HepG2 (cell line): ENCODE data around the gene ZDHHC8. TPM values are rescaled to one million over a fixed set of nuclear protein-coding genes. Genes with fewer than 3 reads are reported as not detected.

Experiments
- ATAC-seq: fragments of 200-7000 bp; cut with Tn5 transposase; 3 replicates; pipeline ENCODE4 v1.9.1; 2020; ENCODE audit warnings: mild to moderate bottlenecking, moderate library complexity
- BruUV-seq: library from RNA; stranded (reverse); fragments of 400-500 nt; replicated peaks from 2 replicates; lab custom pipeline; 2021; lab: Mats Ljungman, UMichigan
- CTCF ChIA-PET: fragments of 300-600 bp; formaldehyde crosslinking; extraction: SDS; loops from one replicate; lab custom pipeline; 2021; ENCODE audit warnings: low total read pairs, inconsistent platforms, low intra/inter-chr PET ratio; lab: Yijun Ruan, JAX
- POLR2A ChIA-PET: fragments of 350-600 bp; sonication (Branson Sonifier 250); formaldehyde crosslinking; loops from one replicate; lab custom pipeline; 2020; ENCODE audit warnings: antibody characterized with exemption, inconsistent platforms; lab: Yijun Ruan, JAX
- DNase-seq: peaks from one replicate; pipeline ENCODE4 v3.0.0-alpha.2; 2015; ENCODE audit warnings: low spot score
- FAIRE-seq: peaks from 3 replicates; lab custom pipeline; 2011; peaks lifted over from hg19 to GRCh38; lab: Jason Lieb, UNC
- H2AFZ ChIP-seq: one replicate; pipeline ENCODE4 v1.6.1; 2011; ENCODE audit warnings: low read length, inconsistent platforms
- H3K27ac ChIP-seq: fragments of 300-600 bp; 3 replicates; pipeline ENCODE4 v1.8.0; 2011; ENCODE audit warnings: mixed run types, mild to moderate bottlenecking, mixed read lengths, low read length, inconsistent platforms; ENCODE audit not compliant: insufficient read depth; ENCODE audit errors: extremely low read length
- H3K27me3 ChIP-seq, 2 experiments: fragments of 200-600 bp in 1 of 2; 2 replicates in 1 of 2; 3 replicates in 1 of 2; pipeline versions ENCODE4 v1.6.0 to v1.8.0; 2011; ENCODE audit warnings: low read length in 2 of 2, mild to moderate bottlenecking in 2 of 2, moderate library complexity in 2 of 2, inconsistent platforms in 1 of 2; ENCODE audit not compliant: insufficient read depth in 2 of 2, control insufficient read depth in 1 of 2
- H3K36me3 ChIP-seq, 2 experiments: fragments of 200-600 bp in 1 of 2; replicated peaks in 1 of 2; 2 replicates in 1 of 2; 3 replicates in 1 of 2; pipeline versions ENCODE4 v1.5.1 to v1.8.0; 2011; ENCODE audit warnings: low read length in 2 of 2, inconsistent platforms in 1 of 2; ENCODE audit not compliant: insufficient read depth in 2 of 2, control insufficient read depth in 1 of 2
- H3K4me1 ChIP-seq: 2 replicates; pipeline ENCODE4 v1.5.1; 2012; ENCODE audit warnings: low read length, inconsistent platforms; ENCODE audit not compliant: insufficient read depth
- H3K4me2 ChIP-seq: 2 replicates; pipeline ENCODE4 v1.6.0; 2011; ENCODE audit warnings: low read depth, low read length, inconsistent platforms
- H3K4me3 ChIP-seq, 3 experiments: fragments of 200-600 bp in 1 of 3; sonication (generic), shearing (Covaris generic) in 1 of 3; replicated peaks in 1 of 3; 2 replicates each; pipeline ENCODE4 v1.5.1; 2011 to 2016; ENCODE audit warnings: low read length in 3 of 3, inconsistent platforms in 2 of 3, low read depth in 2 of 3, mild to moderate bottlenecking in 2 of 3, control low read depth in 1 of 3, mixed read lengths in 1 of 3; ENCODE audit not compliant: insufficient read depth in 1 of 3
- H3K79me2 ChIP-seq: one replicate; pipeline ENCODE4 v1.6.1; 2011; ENCODE audit warnings: low read length, inconsistent platforms; ENCODE audit not compliant: insufficient read depth
- H3K9ac ChIP-seq: 2 replicates; pipeline ENCODE4 v1.6.0; 2011; ENCODE audit warnings: mild to moderate bottlenecking, low read depth, low read length, inconsistent platforms; ENCODE audit not compliant: insufficient read depth
- H3K9me3 ChIP-seq: 2 replicates; pipeline ENCODE4 v1.5.1; 2012; ENCODE audit warnings: mild to moderate bottlenecking, low read length
- H4K20me1 ChIP-seq: 2 replicates; pipeline ENCODE4 v1.6.0; 2011; ENCODE audit warnings: inconsistent platforms, mild to moderate bottlenecking, low read length, moderate library complexity; ENCODE audit not compliant: insufficient read depth
- CREM ChIP-seq, 2 experiments: sonication (generic) in 1 of 2; formaldehyde crosslinking in 1 of 2; IDR thresholded peaks; 2 replicates each; pipeline versions ENCODE4 v1.4.0 to v1.6.1; 2016 to 2020; ENCODE audit warnings: antibody characterized with exemption in 1 of 2, mild to moderate bottlenecking in 1 of 2, missing genetic modification reagents in 1 of 2
- HNF4A ChIP-seq: sonication (generic); formaldehyde crosslinking; IDR thresholded peaks from 2 replicates; pipeline ENCODE4 v1.4.0; 2020; ENCODE audit warnings: missing genetic modification reagents
- JDP2 ChIP-seq: sonication (generic); formaldehyde crosslinking; IDR thresholded peaks from 2 replicates; pipeline ENCODE4 v1.8.1; 2022; ENCODE audit warnings: missing genetic modification reagents, borderline replicate concordance
- RORA ChIP-seq: sonication (generic); formaldehyde crosslinking; IDR thresholded peaks from 2 replicates; pipeline ENCODE4 v1.5.0; 2020; ENCODE audit warnings: mild to moderate bottlenecking, missing genetic modification reagents, moderate library complexity
- SMYD3 ChIP-seq: sonication (generic); formaldehyde crosslinking; IDR thresholded peaks from 2 replicates; pipeline ENCODE4 v1.8.1; 2023; ENCODE audit warnings: mild to moderate bottlenecking, missing genetic modification reagents
- SOX5 ChIP-seq: IDR thresholded peaks from 2 replicates; pipeline ENCODE4 v1.6.1; 2016; ENCODE audit warnings: borderline replicate concordance
- ZNF292 ChIP-seq: sonication (generic); formaldehyde crosslinking; IDR thresholded peaks from 2 replicates; pipeline ENCODE4 v1.8.1; 2022; ENCODE audit warnings: mild to moderate bottlenecking, low read depth, missing genetic modification reagents, borderline replicate concordance
- ZNF766 ChIP-seq: sonication (generic); formaldehyde crosslinking; IDR thresholded peaks from 2 replicates; pipeline ENCODE4 v1.5.0; 2020; ENCODE audit warnings: missing genetic modification reagents, borderline replicate concordance
- ZNF782 ChIP-seq: sonication (generic); formaldehyde crosslinking; IDR thresholded peaks from 2 replicates; pipeline ENCODE4 v1.4.0; 2020; ENCODE audit warnings: missing genetic modification reagents, mild to moderate bottlenecking, borderline replicate concordance
- WGBS: methylation state at CpG from one replicate; pipeline ENCODE4 v1.1.6; 2017; ENCODE audit warnings: low lambda C conversion rate; 5-methylcytosine and 5-hydroxymethylcytosine counted together
- in situ Hi-C: cut with HindIII; loops from 2 replicates; pipeline ENCODE4 v1.10.0; 2017; ENCODE audit warnings: low pct_unique_long_range_greater_than_20kb; ENCODE audit not compliant: extremely low pct_ligation_motif_present
- intact Hi-C: fragments of 100-400 bp; cut with micrococcal nuclease; formaldehyde crosslinking; loops from one replicate; pipeline ENCODE4 v1.10.0; 2022; ENCODE audit not compliant: unreplicated experiment
- polyA plus RNA-seq, 8 experiments: library from polyadenylated mRNA; depleted of rRNA in 3 of 8; stranded (reverse) in 7 of 8; unstranded in 1 of 8; fragments of >200 nt; fragmentation: Illumina TruSeq in 4 of 8; extraction: Trizol in 4 of 8; gene quantifications; 2 replicates each; pipeline versions ENCODE4 v1.2.1 to v1.2.3, GENCODE V29; 2011 to 2016; ENCODE audit warnings: low read depth in 4 of 8, missing spikeins in 1 of 8, mixed read lengths in 1 of 8; ENCODE audit not compliant: insufficient read depth in 1 of 8
- total RNA-seq, 5 experiments: library from RNA; depleted of rRNA; stranded (reverse); fragments of >200 nt; fragmentation: Illumina TruSeq; extraction: Trizol; gene quantifications; 2 replicates each; pipeline ENCODE4 v1.2.3, GENCODE V29; 2016; ENCODE audit warnings: low read depth in 1 of 5
- TF ChIP-seq, protein P1 (sequence below): IDR thresholded peaks from 2 replicates; pipeline ENCODE4 v1.6.1; 2012; ENCODE audit warnings: low read depth, low read length, improper control_type of control experiment
- TF ChIP-seq, protein P2 (sequence below): IDR thresholded peaks from 2 replicates; pipeline ENCODE4 v1.6.1; 2012; ENCODE audit warnings: inconsistent platforms
- TF ChIP-seq, protein P3 (sequence below): sonication (generic); formaldehyde crosslinking; IDR thresholded peaks from 2 replicates; pipeline ENCODE4 v1.5.0; 2020; ENCODE audit warnings: missing genetic modification reagents
- TF ChIP-seq, protein P4 (sequence below): IDR thresholded peaks from 2 replicates; pipeline ENCODE4 v1.6.1; 2016; ENCODE audit warnings: missing compliant biosample characterization, missing genetic modification reagents, borderline replicate concordance
- TF ChIP-seq, protein P5 (sequence below): IDR thresholded peaks from 2 replicates; pipeline ENCODE4 v1.6.1; 2016; ENCODE audit warnings: control low read depth
- TF ChIP-seq, protein P6 (sequence below): sonication (generic); formaldehyde crosslinking; IDR thresholded peaks from 2 replicates; pipeline ENCODE4 v1.4.0; 2020; ENCODE audit warnings: low read depth, mild to moderate bottlenecking, missing genetic modification reagents

Gene ZDHHC8
- total and polyA plus RNA-seq, 2 of the 13 experiments (the other 11 are each of a cell fraction or from before 2014, with no cell fraction given): 7.5 to 21.3 TPM

DNA sequence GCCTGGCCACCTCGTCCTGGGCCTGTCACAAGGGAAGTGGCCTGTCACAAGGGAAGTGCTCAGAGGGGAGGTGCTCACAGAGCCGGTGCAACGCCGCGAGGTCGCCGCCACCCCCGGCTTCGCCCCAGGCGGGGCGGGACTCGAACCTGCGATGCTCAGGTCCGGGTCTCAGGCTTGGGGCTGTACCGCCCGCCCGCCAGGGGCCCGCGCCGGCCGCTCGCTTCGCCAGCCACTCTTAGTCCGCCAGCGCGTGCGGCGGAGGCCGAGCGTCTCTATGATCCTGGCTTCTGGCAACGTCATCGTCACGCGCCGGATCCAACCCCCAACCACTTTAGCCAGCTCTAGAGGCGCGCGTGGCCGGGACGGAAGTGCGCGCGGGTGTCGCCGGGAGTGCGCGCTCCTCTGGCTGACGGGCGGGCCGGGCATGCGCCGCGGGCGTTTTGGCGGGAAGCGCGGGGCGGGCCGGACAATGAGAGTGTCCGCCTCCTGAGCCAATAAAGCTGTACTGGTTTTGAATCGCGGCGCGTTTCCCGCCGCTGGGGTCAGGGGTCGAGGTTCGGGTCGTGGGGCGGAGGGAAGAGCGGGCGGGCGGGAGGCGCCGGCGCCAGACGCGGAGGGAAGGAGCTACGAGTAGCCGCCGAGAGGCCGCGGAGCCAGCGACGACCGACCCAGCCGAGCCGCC, 14.5 kb upstream of the ZDHHC8 start, which contains the start of gene TRMT2A:
Gene TRMT2A, minus strand, starts transcription at position 276 of the 682 bp plus-strand sequence. CDS start 320 bp downstream, outside the sequence.
- in situ Hi-C loops: no loop called here
- Histone ChIP-seq H2AFZ (no peak within 1 kb of the TSS), H3K36me3 (peaks cover 15 to 74% of the 10 kb centered on the region in 2 experiments), H3K27me3 (no peaks in the 10 kb centered on the region; a peak in 1 of 5 replicates), H3K4me1 (peaks cover 57% of the 10 kb centered on the region), H3K79me2 (peaks cover 64% of the 10 kb centered on the region), H3K4me2 (peak within 1 kb of the TSS; percentile 84), H3K9ac (peak within 1 kb of the TSS; percentile 90), H3K27ac (peak within 1 kb of the TSS; percentile 83), H3K9me3 (no peaks in the 10 kb centered on the region), H3K4me3 (peak within 1 kb of the TSS; percentile 87 to 94 (median 90)), H4K20me1 (0 out of 2 replicates have a peak, but pooled peaks cover 3% of the 10 kb centered on the region)
- POLR2A ChIA-PET: interaction anchor here (0.9 to 2.2 kb wide), 8 partner anchors 9 to 277 kb away, joined by 3 to 15 read pairs (median 4); partner anchors contain the start of genes ZDHHC8 and ZNF74
- intact Hi-C loops: loop anchor here (1.0 to 5.0 kb wide), 2 partner anchors 12 to 35 kb away; partner anchors contain the start of gene DGCR8
- CTCF ChIA-PET: no interaction called here
- WGBS: 0% methylated on average over 52 of the region's 88 CpGs
- FAIRE-seq (peak; percentile 60), DNase-seq (peak; percentile 95), ATAC-seq (peak; percentile 80)
- no TSS peak for BruUV-seq
- TF ChIP-seq RORA (no peak), CREM (IDR thresholded peaks at IDR 0.05) (peak; percentile 93), CREM (CRISPR knock-in tag; IDR thresholded peaks at IDR 0.05) (peak; percentile 75), ZNF292 (CRISPR knock-in tag) (no peak), SMYD3 (CRISPR knock-in tag) (peak; percentile 39; the same call in 1 of the 2 replicates), ZNF766 (CRISPR knock-in tag) (no peak), SOX5 (CRISPR knock-in tag) (peak; percentile 69; the same call in 1 of the 2 replicates), HNF4A (peak; percentile 83), JDP2 (CRISPR knock-in tag) (peak; percentile 88; the same call in 1 of the 2 replicates), ZNF782 (CRISPR knock-in tag) (no peak)
- TF ChIP-seq, protein P1, sequence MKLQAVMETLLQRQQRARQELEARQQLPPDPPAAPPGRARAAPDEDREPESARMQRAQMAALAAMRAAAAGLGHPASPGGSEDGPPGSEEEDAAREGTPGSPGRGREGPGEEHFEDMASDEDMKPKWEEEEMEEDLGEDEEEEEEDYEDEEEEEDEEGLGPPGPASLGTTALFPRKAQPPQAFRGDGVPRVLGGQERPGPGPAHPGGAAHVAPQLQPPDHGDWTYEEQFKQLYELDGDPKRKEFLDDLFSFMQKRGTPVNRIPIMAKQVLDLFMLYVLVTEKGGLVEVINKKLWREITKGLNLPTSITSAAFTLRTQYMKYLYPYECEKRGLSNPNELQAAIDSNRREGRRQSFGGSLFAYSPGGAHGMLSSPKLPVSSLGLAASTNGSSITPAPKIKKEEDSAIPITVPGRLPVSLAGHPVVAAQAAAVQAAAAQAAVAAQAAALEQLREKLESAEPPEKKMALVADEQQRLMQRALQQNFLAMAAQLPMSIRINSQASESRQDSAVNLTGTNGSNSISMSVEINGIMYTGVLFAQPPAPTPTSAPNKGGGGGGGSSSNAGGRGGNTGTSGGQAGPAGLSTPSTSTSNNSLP: no peak
- TF ChIP-seq, protein P2, sequence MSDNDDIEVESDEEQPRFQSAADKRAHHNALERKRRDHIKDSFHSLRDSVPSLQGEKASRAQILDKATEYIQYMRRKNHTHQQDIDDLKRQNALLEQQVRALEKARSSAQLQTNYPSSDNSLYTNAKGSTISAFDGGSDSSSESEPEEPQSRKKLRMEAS: peak; percentile 98
- TF ChIP-seq, protein P3, sequence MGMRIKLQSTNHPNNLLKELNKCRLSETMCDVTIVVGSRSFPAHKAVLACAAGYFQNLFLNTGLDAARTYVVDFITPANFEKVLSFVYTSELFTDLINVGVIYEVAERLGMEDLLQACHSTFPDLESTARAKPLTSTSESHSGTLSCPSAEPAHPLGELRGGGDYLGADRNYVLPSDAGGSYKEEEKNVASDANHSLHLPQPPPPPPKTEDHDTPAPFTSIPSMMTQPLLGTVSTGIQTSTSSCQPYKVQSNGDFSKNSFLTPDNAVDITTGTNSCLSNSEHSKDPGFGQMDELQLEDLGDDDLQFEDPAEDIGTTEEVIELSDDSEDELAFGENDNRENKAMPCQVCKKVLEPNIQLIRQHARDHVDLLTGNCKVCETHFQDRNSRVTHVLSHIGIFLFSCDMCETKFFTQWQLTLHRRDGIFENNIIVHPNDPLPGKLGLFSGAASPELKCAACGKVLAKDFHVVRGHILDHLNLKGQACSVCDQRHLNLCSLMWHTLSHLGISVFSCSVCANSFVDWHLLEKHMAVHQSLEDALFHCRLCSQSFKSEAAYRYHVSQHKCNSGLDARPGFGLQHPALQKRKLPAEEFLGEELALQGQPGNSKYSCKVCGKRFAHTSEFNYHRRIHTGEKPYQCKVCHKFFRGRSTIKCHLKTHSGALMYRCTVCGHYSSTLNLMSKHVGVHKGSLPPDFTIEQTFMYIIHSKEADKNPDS (CRISPR knock-in tag): no peak
- TF ChIP-seq, protein P4, sequence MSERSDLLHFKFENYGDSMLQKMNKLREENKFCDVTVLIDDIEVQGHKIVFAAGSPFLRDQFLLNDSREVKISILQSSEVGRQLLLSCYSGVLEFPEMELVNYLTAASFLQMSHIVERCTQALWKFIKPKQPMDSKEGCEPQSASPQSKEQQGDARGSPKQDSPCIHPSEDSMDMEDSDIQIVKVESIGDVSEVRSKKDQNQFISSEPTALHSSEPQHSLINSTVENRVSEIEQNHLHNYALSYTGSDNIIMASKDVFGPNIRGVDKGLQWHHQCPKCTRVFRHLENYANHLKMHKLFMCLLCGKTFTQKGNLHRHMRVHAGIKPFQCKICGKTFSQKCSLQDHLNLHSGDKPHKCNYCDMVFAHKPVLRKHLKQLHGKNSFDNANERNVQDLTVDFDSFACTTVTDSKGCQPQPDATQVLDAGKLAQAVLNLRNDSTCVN (CRISPR knock-in tag): 0 out of 2 replicates have a peak, but pooled peaks have one; percentile 14
- TF ChIP-seq, protein P5, sequence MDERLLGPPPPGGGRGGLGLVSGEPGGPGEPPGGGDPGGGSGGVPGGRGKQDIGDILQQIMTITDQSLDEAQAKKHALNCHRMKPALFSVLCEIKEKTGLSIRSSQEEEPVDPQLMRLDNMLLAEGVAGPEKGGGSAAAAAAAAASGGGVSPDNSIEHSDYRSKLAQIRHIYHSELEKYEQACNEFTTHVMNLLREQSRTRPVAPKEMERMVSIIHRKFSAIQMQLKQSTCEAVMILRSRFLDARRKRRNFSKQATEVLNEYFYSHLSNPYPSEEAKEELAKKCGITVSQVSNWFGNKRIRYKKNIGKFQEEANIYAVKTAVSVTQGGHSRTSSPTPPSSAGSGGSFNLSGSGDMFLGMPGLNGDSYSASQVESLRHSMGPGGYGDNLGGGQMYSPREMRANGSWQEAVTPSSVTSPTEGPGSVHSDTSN (CRISPR knock-in tag): no peak
- TF ChIP-seq, protein P6, sequence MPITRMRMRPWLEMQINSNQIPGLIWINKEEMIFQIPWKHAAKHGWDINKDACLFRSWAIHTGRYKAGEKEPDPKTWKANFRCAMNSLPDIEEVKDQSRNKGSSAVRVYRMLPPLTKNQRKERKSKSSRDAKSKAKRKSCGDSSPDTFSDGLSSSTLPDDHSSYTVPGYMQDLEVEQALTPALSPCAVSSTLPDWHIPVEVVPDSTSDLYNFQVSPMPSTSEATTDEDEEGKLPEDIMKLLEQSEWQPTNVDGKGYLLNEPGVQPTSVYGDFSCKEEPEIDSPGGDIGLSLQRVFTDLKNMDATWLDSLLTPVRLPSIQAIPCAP (CRISPR knock-in tag): no peak
